Kidney (tissue), 14 donors: ENCODE data around the gene MEOX1. TPM values are rescaled to one million over a fixed set of nuclear protein-coding genes. Genes with fewer than 3 reads are reported as not detected.

Experiments used
- DNase-seq, 5 donors: peaks; one replicate each; pipeline ENCODE4 v3.0.0-alpha.2; 2013 to 2020
- FAIRE-seq: peaks from 2 replicates; lab custom pipeline; 2012; peaks lifted over from hg19 to GRCh38; lab: Jason Lieb, UNC
- H3K27ac ChIP-seq, 2 donors: one replicate each; pipeline ENCODE4 v1.7.0; 2013; ENCODE audit warnings: low read depth in 2 of 2, low read length in 2 of 2, inconsistent platforms in 1 of 2
- H3K27me3 ChIP-seq: one replicate; pipeline ENCODE4 v1.7.1; 2013; ENCODE audit warnings: low read length, inconsistent platforms; ENCODE audit not compliant: control insufficient read depth, insufficient read depth
- H3K36me3 ChIP-seq, 3 donors: one replicate each; pipeline versions ENCODE4 v1.7.0 to v1.7.1; 2013; ENCODE audit warnings: low read length in 3 of 3, control low read depth in 1 of 3, inconsistent platforms in 1 of 3; ENCODE audit not compliant: insufficient read depth in 3 of 3, control insufficient read depth in 2 of 3
- H3K4me1 ChIP-seq, 3 donors: one replicate each; pipeline versions ENCODE4 v1.7.0 to v1.7.1; 2013; ENCODE audit warnings: low read length in 3 of 3, inconsistent platforms in 1 of 3, low read depth in 1 of 3; ENCODE audit not compliant: control insufficient read depth in 2 of 3, insufficient read depth in 2 of 3
- H3K4me3 ChIP-seq, 3 donors: one replicate each; pipeline versions ENCODE4 v1.7.0 to v1.8.1; 2013; ENCODE audit warnings: low read length in 3 of 3, control low read depth in 1 of 3, inconsistent platforms in 1 of 3
- H3K9ac ChIP-seq, 3 donors: one replicate each; pipeline versions ENCODE4 v1.7.0 to v1.7.1; 2013; ENCODE audit warnings: low read length in 3 of 3, control low read depth in 1 of 3, inconsistent platforms in 1 of 3
- H3K9me3 ChIP-seq, 3 donors: one replicate each; pipeline versions ENCODE4 v1.7.0 to v1.7.1; 2013; ENCODE audit warnings: low read length in 3 of 3, control low read depth in 1 of 3, inconsistent platforms in 1 of 3; ENCODE audit not compliant: control insufficient read depth in 2 of 3, insufficient read depth in 1 of 3
- CTCF ChIP-seq: IDR thresholded peaks from 3 replicates; pipeline ENCODE4 v1.5.1; 2012; ENCODE audit warnings: mild to moderate bottlenecking, moderate library complexity, borderline replicate concordance; ENCODE audit not compliant: insufficient read depth; ENCODE audit errors: extremely low read depth
- intact Hi-C: fragments of 100-400 bp; cut with DNase I; formaldehyde crosslinking; loops from one replicate; pipeline ENCODE4 v1.11.1; 2022
- polyA plus RNA-seq: library from polyadenylated mRNA; stranded (reverse); fragments of 350-450 nt; fragmentation: Illumina TruSeq; extraction: RNeasy Lipid Tissue Mini Kit (QIAGEN cat#74804); gene quantifications from one replicate; pipeline ENCODE4 v1.2.3, GENCODE V29; 2014; ENCODE audit warnings: low read depth, low replicate concordance; ENCODE audit not compliant: insufficient read depth
- total RNA-seq: library from RNA; stranded (reverse); fragmentation: NEBNext Ultra II Directional; extraction: Animal tissue kit (Norgen Biotek cat#: 25700); gene quantifications from one replicate; pipeline ENCODE4 v1.2.1, GENCODE V29; 2021
- donor health status: control.
- donor health status: control.
- donor health status: control.
- donor health status: control.
- donor health status: control.
- donor health status: DM: yes; HTN: yes; CAD: no.
- donor health status: Normal renal cell carcinoma (clear cell type).

Gene MEOX1
- total and polyA plus RNA-seq, 2 donors from 2014 or later, result 1.4 TPM; not detected in 1

GRCh38 chr17:43660816-43661493, 767 bp downstream of the MEOX1 start:
- H3K27ac ChIP-seq, result no peak overlapping the region
- peak overlapping the region in 1 of 3 donors; percentile 30 for H3K4me3 ChIP-seq
- intact Hi-C loops, result no loop called here
- FAIRE-seq, result no peak
- no peak overlapping the region for H3K9ac ChIP-seq
- H3K9me3 ChIP-seq, result no peaks in the 10 kb centered on the region
- no peak for TF ChIP-seq CTCF
- DNase-seq, result no peak
- H3K4me1 ChIP-seq, result peaks cover 0 to 8% (median 0%) of the 10 kb centered on the region in 3 donors
- H3K36me3 ChIP-seq, result no peaks in the 10 kb centered on the region
- H3K27me3 ChIP-seq, result no peaks in the 10 kb centered on the region

GRCh38 chr17:43659823-43660617, 1.7 kb downstream of the MEOX1 start:
- FAIRE-seq (no peak), DNase-seq (peak in 1 of 5 donors; percentile 9)
- Histone ChIP-seq H3K9ac (no peak overlapping the region), H3K27ac (no peak overlapping the region), H3K4me3 (peak overlapping the region in 1 of 3 donors; percentile 30), H3K36me3 (no peaks in the 10 kb centered on the region), H3K9me3 (no peaks in the 10 kb centered on the region), H3K27me3 (no peaks in the 10 kb centered on the region), H3K4me1 (peaks cover 0 to 8% (median 0%) of the 10 kb centered on the region in 3 donors)
- TF ChIP-seq CTCF, result no peak
- intact Hi-C loops, result no loop called here

GRCh38 chr17:43658900-43659299, 2.8 kb downstream of the MEOX1 start:
- TF ChIP-seq CTCF, result no peak
- intact Hi-C loops, result no loop called here
- DNase-seq (no peak), FAIRE-seq (no peak)
- H3K27me3 ChIP-seq, result no peaks in the 10 kb centered on the region
- H3K9me3 ChIP-seq, result no peaks in the 10 kb centered on the region
- no peaks in the 10 kb centered on the region for H3K36me3 ChIP-seq
- H3K4me3 ChIP-seq, result no peak overlapping the region
- H3K9ac ChIP-seq, result no peak overlapping the region
- peaks cover 0 to 8% (median 0%) of the 10 kb centered on the region in 3 donors for H3K4me1 ChIP-seq
- H3K27ac ChIP-seq, result no peak overlapping the region
